T-helper 1 cell treated with Interleukin-12 subunit alpha and Interleukin-12 subunit beta and Interleukin-4 antibody, amounts not matched to agents 30 μg/mL and 1 μg/mL, for 36 hours (primary cell): ENCODE data around the gene IPMK.

Experiments used
- H3K27ac Mint-ChIP-seq: one replicate; pipeline ENCODE4 v1.8.0; 2021; ENCODE audit warnings: mild to moderate bottlenecking, mixed read lengths
- H3K27me3 Mint-ChIP-seq: one replicate; pipeline ENCODE4 v1.8.0; 2021; ENCODE audit warnings: low read depth, mixed read lengths
- H3K36me3 Mint-ChIP-seq: one replicate; pipeline ENCODE4 v1.8.0; 2021; ENCODE audit warnings: low read depth, mixed read lengths
- H3K4me1 Mint-ChIP-seq: one replicate; pipeline ENCODE4 v1.8.0; 2021; ENCODE audit warnings: low read depth, mixed read lengths
- H3K4me3 Mint-ChIP-seq: one replicate; pipeline ENCODE4 v1.8.0; 2021; ENCODE audit warnings: mild to moderate bottlenecking, moderate library complexity, mixed read lengths
- H3K9me3 Mint-ChIP-seq: one replicate; pipeline ENCODE4 v1.8.0; 2021; ENCODE audit warnings: mixed read lengths

The IPMK gene

GRCh38 chr10:58267713-58268453 is at the start of gene IPMK:
IPMK (minus strand) TSS chr10:58267894; CDS start chr10:58267611, 283 bp downstream.
- Mint-ChIP-seq H3K27me3 (no peaks in the 10 kb centered on the region), H3K4me3 (peak within 1 kb of the TSS; percentile 97), H3K27ac (peak within 1 kb of the TSS; percentile 97), H3K36me3 (peaks cover 2% of the 10 kb centered on the region), H3K4me1 (peaks cover 28% of the 10 kb centered on the region), H3K9me3 (no peaks in the 10 kb centered on the region)

- Mint-ChIP-seq H3K27me3 (peaks cover 12% of the 10 kb centered on the region), H3K27ac (no peak overlapping the region), H3K4me3 (no peak overlapping the region), H3K4me1 (no peaks in the 10 kb centered on the region), H3K9me3 (no peaks in the 10 kb centered on the region), H3K36me3 (no peaks in the 10 kb centered on the region)
Measured at GRCh38 chr10:58316874-58317273, 49.2 kb upstream of the IPMK start.

GRCh38 chr10:58311026-58311425 is 43.3 kb upstream of the IPMK start:
- H3K4me3 Mint-ChIP-seq = no peak overlapping the region
- no peaks in the 10 kb centered on the region for H3K4me1 Mint-ChIP-seq
- no peaks in the 10 kb centered on the region for H3K36me3 Mint-ChIP-seq
- no peaks in the 10 kb centered on the region for H3K9me3 Mint-ChIP-seq
- no peak overlapping the region for H3K27ac Mint-ChIP-seq
- H3K27me3 Mint-ChIP-seq = peaks cover 18% of the 10 kb centered on the region

- Mint-ChIP-seq H3K27me3 (peaks cover 14% of the 10 kb centered on the region), H3K36me3 (no peaks in the 10 kb centered on the region), H3K27ac (no peak overlapping the region), H3K4me1 (no peaks in the 10 kb centered on the region), H3K4me3 (no peak overlapping the region), H3K9me3 (no peaks in the 10 kb centered on the region)
Measured at GRCh38 chr10:58307676-58308075, 40.0 kb upstream of the IPMK start.

GRCh38 chr10:58305821-58306220 is 38.1 kb upstream of the IPMK start:
- no peak overlapping the region for H3K4me3 Mint-ChIP-seq
- no peaks in the 10 kb centered on the region for H3K4me1 Mint-ChIP-seq
- H3K27ac Mint-ChIP-seq = no peak overlapping the region
- no peaks in the 10 kb centered on the region for H3K36me3 Mint-ChIP-seq
- no peaks in the 10 kb centered on the region for H3K9me3 Mint-ChIP-seq
- peaks cover 23% of the 10 kb centered on the region for H3K27me3 Mint-ChIP-seq

GRCh38 chr10:58304099-58304633 is 36.5 kb upstream of the IPMK start:
- H3K4me3 Mint-ChIP-seq = no peak overlapping the region
- H3K27me3 Mint-ChIP-seq = peaks cover 19% of the 10 kb centered on the region
- no peaks in the 10 kb centered on the region for H3K9me3 Mint-ChIP-seq
- no peaks in the 10 kb centered on the region for H3K36me3 Mint-ChIP-seq
- no peak overlapping the region for H3K27ac Mint-ChIP-seq
- H3K4me1 Mint-ChIP-seq = peaks cover 2% of the 10 kb centered on the region

GRCh38 chr10:58302254-58302653 is 34.6 kb upstream of the IPMK start:
- no peak overlapping the region for H3K4me3 Mint-ChIP-seq
- no peak overlapping the region for H3K27ac Mint-ChIP-seq
- peaks cover 19% of the 10 kb centered on the region for H3K27me3 Mint-ChIP-seq
- no peaks in the 10 kb centered on the region for H3K36me3 Mint-ChIP-seq
- no peaks in the 10 kb centered on the region for H3K9me3 Mint-ChIP-seq
- peaks cover 2% of the 10 kb centered on the region for H3K4me1 Mint-ChIP-seq

- Mint-ChIP-seq H3K27me3 (peaks cover 16% of the 10 kb centered on the region), H3K4me1 (peaks cover 2% of the 10 kb centered on the region), H3K36me3 (no peaks in the 10 kb centered on the region), H3K9me3 (no peaks in the 10 kb centered on the region), H3K4me3 (no peak overlapping the region), H3K27ac (no peak overlapping the region)
Measured at GRCh38 chr10:58300676-58301075, 33.0 kb upstream of the IPMK start.

GRCh38 chr10:58299580-58299979 is 31.9 kb upstream of the IPMK start:
- Mint-ChIP-seq H3K27ac (no peak overlapping the region), H3K36me3 (no peaks in the 10 kb centered on the region), H3K4me1 (peaks cover 2% of the 10 kb centered on the region), H3K4me3 (no peak overlapping the region), H3K27me3 (peaks cover 16% of the 10 kb centered on the region), H3K9me3 (no peaks in the 10 kb centered on the region)

- Mint-ChIP-seq H3K36me3 (peaks cover 3% of the 10 kb centered on the region), H3K9me3 (no peaks in the 10 kb centered on the region), H3K27ac (no peak overlapping the region), H3K27me3 (no peaks in the 10 kb centered on the region), H3K4me3 (no peak overlapping the region), H3K4me1 (peaks cover 2% of the 10 kb centered on the region)
Measured at GRCh38 chr10:58293989-58294388, 26.3 kb upstream of the IPMK start.

GRCh38 chr10:58291538-58292174 is 24.0 kb upstream of the IPMK start:
- Mint-ChIP-seq H3K36me3 (peaks cover 3% of the 10 kb centered on the region), H3K4me1 (peaks cover 2% of the 10 kb centered on the region), H3K9me3 (no peaks in the 10 kb centered on the region), H3K4me3 (no peak overlapping the region), H3K27ac (no peak overlapping the region), H3K27me3 (no peaks in the 10 kb centered on the region)

- Mint-ChIP-seq H3K27me3 (no peaks in the 10 kb centered on the region), H3K4me3 (peak overlapping the region; percentile 64), H3K4me1 (peaks cover 26% of the 10 kb centered on the region), H3K27ac (peak overlapping the region; percentile 84), H3K36me3 (peaks cover 14% of the 10 kb centered on the region), H3K9me3 (no peaks in the 10 kb centered on the region)
Measured at GRCh38 chr10:58282615-58283014, 14.9 kb upstream of the IPMK start.

GRCh38 chr10:58281092-58281752 is 13.5 kb upstream of the IPMK start:
- H3K36me3 Mint-ChIP-seq = peaks cover 18% of the 10 kb centered on the region
- no peak overlapping the region for H3K4me3 Mint-ChIP-seq

GRCh38 chr10:58280477-58280876 is 12.8 kb upstream of the IPMK start:
- H3K9me3 Mint-ChIP-seq = no peaks in the 10 kb centered on the region
- H3K4me1 Mint-ChIP-seq = peaks cover 27% of the 10 kb centered on the region
- no peak overlapping the region for H3K4me3 Mint-ChIP-seq
- H3K27me3 Mint-ChIP-seq = no peaks in the 10 kb centered on the region
- H3K27ac Mint-ChIP-seq = no peak overlapping the region
- H3K36me3 Mint-ChIP-seq = peaks cover 18% of the 10 kb centered on the region

More at GRCh38 chr10:58281092-58281752, 13.5 kb upstream of the IPMK start:
- no peaks in the 10 kb centered on the region for H3K27me3 Mint-ChIP-seq
- peaks cover 26% of the 10 kb centered on the region for H3K4me1 Mint-ChIP-seq
- no peaks in the 10 kb centered on the region for H3K9me3 Mint-ChIP-seq
- no peak overlapping the region for H3K27ac Mint-ChIP-seq

GRCh38 chr10:58278962-58279307 is 11.2 kb upstream of the IPMK start:
- H3K4me3 Mint-ChIP-seq = no peak overlapping the region
- peaks cover 17% of the 10 kb centered on the region for H3K36me3 Mint-ChIP-seq
- no peaks in the 10 kb centered on the region for H3K9me3 Mint-ChIP-seq
- H3K27me3 Mint-ChIP-seq = no peaks in the 10 kb centered on the region
- peaks cover 31% of the 10 kb centered on the region for H3K4me1 Mint-ChIP-seq
- H3K27ac Mint-ChIP-seq = no peak overlapping the region
